Pancreas (tissue), 10 donors: Measurements from ENCODE around the gene BTNL8. TPM values are rescaled to one million over a fixed set of nuclear protein-coding genes. Genes with fewer than 3 reads are reported as not detected.

Source experiments
- ATAC-seq, 4 donors: fragments of 200-7000 bp; cut with Tn5 transposase; one replicate each; pipeline versions ENCODE4 v1.8.0 to v1.9.1; 2020; ENCODE audit warnings: mild to moderate bottlenecking in 4 of 4, moderate library complexity in 4 of 4
- DNase-seq, 6 donors: peaks; one replicate each; pipeline ENCODE4 v3.0.0-alpha.2; 2020
- FAIRE-seq: peaks from 2 replicates; lab custom pipeline; 2012; peaks lifted over from hg19 to GRCh38; lab: Jason Lieb, UNC
- H3K27ac ChIP-seq, 4 donors: fragments of 200-600 bp; sonication (generic); 1 replicate in 3 of 4; 2 replicates in 1 of 4; pipeline versions ENCODE4 v1.5.0 to v1.8.0; 2020
- H3K27me3 ChIP-seq, 4 donors: fragments of 200-600 bp; one replicate each; pipeline ENCODE4 v1.8.0; 2021
- H3K36me3 ChIP-seq, 3 donors: fragments of 200-600 bp; sonication (generic) in 1 of 3; one replicate each; pipeline versions ENCODE4 v1.5.0 to v1.8.0; 2020 to 2021
- H3K4me1 ChIP-seq, 3 donors: fragments of 200-600 bp; one replicate each; pipeline ENCODE4 v1.8.0; 2021
- H3K4me3 ChIP-seq, 4 donors: fragments of 200-600 bp; sonication (generic) in 2 of 4; one replicate each; pipeline versions ENCODE4 v1.5.0 to v1.8.0; 2020 to 2021
- H3K9me3 ChIP-seq, 4 donors: fragments of 200-600 bp; one replicate each; pipeline ENCODE4 v1.8.0; 2021
- CTCF ChIP-seq, 4 donors: fragments of 200-600 bp; sonication (generic) in 3 of 4; IDR thresholded peaks; one replicate each; pipeline versions ENCODE4 v1.5.0 to v1.8.0; 2021; ENCODE audit warnings: antibody characterized with exemption in 4 of 4
- WGBS, 2 donors: extraction: QIAGEN DNeasy Blood & Tissue Kit; methylation state at CpG; one replicate each; pipeline ENCODE4 v1.1.7; 2013; 5-methylcytosine and 5-hydroxymethylcytosine counted together
- intact Hi-C, 3 donors: fragments of 100-400 bp; cut with DNase I; formaldehyde crosslinking; loops; one replicate each; pipeline versions ENCODE4 v1.11.1 to v1.14.2; 2022
- polyA plus RNA-seq, 2 donors: library from polyadenylated mRNA; stranded (reverse); fragments of 200-250 nt; gene quantifications; one replicate each; pipeline ENCODE4 v1.2.3, GENCODE V29; 2013
- total RNA-seq, 6 donors: library from RNA; stranded (reverse); fragmentation: NEBNext Ultra II Directional in 4 of 6; extraction: Animal tissue kit (Norgen Biotek cat#: 25700) in 4 of 6; gene quantifications; one replicate each; pipeline versions ENCODE4 v1.2.1 to v1.2.4, GENCODE V29; 2021 to 2023
- donor health status: healthy with polysubstance abuse.
- donor health status: DM: no; HTN: no; CAD: no; lungs with moderate emphysema.
- donor health status: DM: no; HTN: no; CAD: no.
- donor health status: control.
- donor health status: control.
- donor health status: Bipolar disorder and iron deficiency.
- donor health status: DM: yes; HTN: yes; CAD: no.
- donor health status: DM: no; HTN: no; CAD: no.
- donor health status: DM: no; HTN: no; CAD: no.
- donor health status: DM: yes; HTN: yes; CAD: no.

BTNL8 gene
- total and polyA plus RNA-seq, 8 donors, result 0.23 to 1.5 (median 0.45) TPM; not detected in 2

- DNase-seq (no peak), ATAC-seq (no peak), FAIRE-seq (no peak)
- Histone ChIP-seq H3K27ac (no peak overlapping the region), H3K4me3 (no peak overlapping the region), H3K4me1 (no peaks in the 10 kb centered on the region), H3K9me3 (no peaks in the 10 kb centered on the region), H3K27me3 (no peaks in the 10 kb centered on the region), H3K36me3 (peaks cover 5 to 27% (median 19%) of the 10 kb centered on the region in 3 donors)
- WGBS, 2 donors, result 85% methylated on average over 13 of the region's 13 CpGs
- TF ChIP-seq CTCF (IDR thresholded peaks at IDR 0.05), result no peak
- intact Hi-C loops, result no loop called here
Observed at GRCh38 chr5:180853121-180853847, 45.7 kb upstream of the BTNL8 start.

GRCh38 chr5:180853848-180854176, 45.1 kb upstream of the BTNL8 start:
- DNase-seq, result no peak
- Histone ChIP-seq H3K4me1 (no peaks in the 10 kb centered on the region), H3K27me3 (no peaks in the 10 kb centered on the region), H3K4me3 (no peak overlapping the region), H3K36me3 (peaks cover 5 to 24% (median 19%) of the 10 kb centered on the region in 3 donors), H3K9me3 (no peaks in the 10 kb centered on the region), H3K27ac (no peak overlapping the region)
- intact Hi-C loops, result no loop called here
- FAIRE-seq, result no peak
- 93 to 96% methylated on average over 1 of the region's 1 CpG for WGBS, 2 donors
- ATAC-seq, result no peak
- TF ChIP-seq CTCF (IDR thresholded peaks at IDR 0.05), result no peak

- FAIRE-seq, result no peak
- Histone ChIP-seq H3K27ac (no peak overlapping the region), H3K9me3 (no peaks in the 10 kb centered on the region), H3K4me3 (no peak overlapping the region), H3K4me1 (peaks cover 0 to 9% (median 0%) of the 10 kb centered on the region in 3 donors), H3K36me3 (no peaks in the 10 kb centered on the region), H3K27me3 (no peaks in the 10 kb centered on the region)
- ATAC-seq, result no peak
- 96 to 99% methylated on average over 6 of the region's 6 CpGs for WGBS, 2 donors
- no peak for TF ChIP-seq CTCF (IDR thresholded peaks at IDR 0.05)
- intact Hi-C loops, result no loop called here
- no peak for DNase-seq
Observed at GRCh38 chr5:180858586-180858985, 40.4 kb upstream of the BTNL8 start.

GRCh38 chr5:180860273-180860886, 38.6 kb upstream of the BTNL8 start:
- ATAC-seq (peak; percentile 15 to 64 (median 52)), DNase-seq (peak in 3 of 6 donors; percentile 26 to 52 (median 42)), FAIRE-seq (no peak)
- Histone ChIP-seq H3K9me3 (no peaks in the 10 kb centered on the region), H3K4me1 (peaks cover 0 to 9% (median 0%) of the 10 kb centered on the region in 3 donors), H3K36me3 (no peaks in the 10 kb centered on the region), H3K27me3 (no peaks in the 10 kb centered on the region), H3K4me3 (peak overlapping the region; percentile 80 to 98 (median 95)), H3K27ac (peak overlapping the region; percentile 70 to 92 (median 90))
- WGBS, 2 donors, result 0 to 1% methylated on average over 18 of the region's 18 CpGs
- intact Hi-C loops, result loop anchor here in 1 of 3 donors (10.0 kb wide), 1 partner anchor 294 kb away; no protein-coding TSS in a partner anchor
- no peak for TF ChIP-seq CTCF (IDR thresholded peaks at IDR 0.05)
